Right renal pelvis (tissue), 4 donors: ENCODE data around the gene INO80E. TPM values are rescaled to one million over a fixed set of nuclear protein-coding genes. Genes with fewer than 3 reads are reported as not detected.

Experiments used
- polyA plus RNA-seq, 4 donors: library from polyadenylated mRNA; unstranded; fragments of 120-200 nt; gene quantifications; one replicate each; pipeline ENCODE4 v1.2.1, GENCODE V29; 2013; ENCODE audit not compliant: insufficient read length in 4 of 4

The INO80E gene
- polyA plus RNA-seq, 4 donors = 43.5 to 56.0 (median 48.6) TPM

Other genes starting within 250 kb of the INO80E start
- under 1 TPM in 1 of 4 donors, not detected in 3; 0.01 TPM for gene ZG16, start 218.0 kb upstream of the INO80E start, polyA plus RNA-seq
- 10 to 100 TPM; 65.2 to 77.7 (median 67.6) TPM for gene KIF22, start 205.5 kb upstream of the INO80E start, polyA plus RNA-seq
- 100 to 1,000 TPM; 273 to 344 (median 293) TPM for gene MAZ, start 189.7 kb upstream of the INO80E start, polyA plus RNA-seq
- gene PRRT2, start 184.0 kb upstream of the INO80E start, polyA plus RNA-seq = 10 to 100 TPM; 14.7 to 21.0 (median 17.1) TPM
- 10 to 100 TPM; 33.9 to 46.9 (median 35.9) TPM for gene PAGR1, start 180.1 kb upstream of the INO80E start, polyA plus RNA-seq
- gene MVP, start 175.8 kb upstream of the INO80E start, polyA plus RNA-seq = 10 to 100 TPM; 17.7 to 23.6 (median 21.5) TPM
- gene CDIPT, start 133.0 kb upstream of the INO80E start, polyA plus RNA-seq = 100 to 1,000 TPM; 104 to 133 (median 112) TPM
- 10 to 100 TPM; 11.3 to 13.7 (median 12.4) TPM for gene SEZ6L2, start 96.7 kb upstream of the INO80E start, polyA plus RNA-seq
- 1 to 10 TPM in 1 of 4 donors, under 1 TPM in 3; 0.60 to 1.2 (median 0.82) TPM for gene ASPHD1, start 95.8 kb upstream of the INO80E start, polyA plus RNA-seq
- gene KCTD13, start 70.0 kb upstream of the INO80E start, polyA plus RNA-seq = 10 to 100 TPM; 12.5 to 18.4 (median 16.4) TPM
- 100 to 1,000 TPM; 115 to 126 (median 116) TPM for gene TMEM219, start 34.2 kb upstream of the INO80E start, polyA plus RNA-seq
- gene TAOK2, start 22.4 kb upstream of the INO80E start, polyA plus RNA-seq = 10 to 100 TPM; 41.9 to 52.5 (median 43.5) TPM
- gene HIRIP3, start 624 bp upstream of the INO80E start, polyA plus RNA-seq = 10 to 100 TPM; 15.2 to 22.5 (median 16.6) TPM
- gene DOC2A, start 14.8 kb downstream of the INO80E start, polyA plus RNA-seq = 1 to 10 TPM; 2.1 to 2.7 (median 2.5) TPM
- gene C16orf92, start 27.0 kb downstream of the INO80E start, polyA plus RNA-seq = not detected
- gene TLCD3B, start 35.0 kb downstream of the INO80E start, polyA plus RNA-seq = 1 to 10 TPM in 1 of 4 donors, under 1 TPM in 3; 0.58 to 1.4 (median 0.81) TPM
- 100 to 1,000 TPM; 478 to 641 (median 500) TPM for gene ALDOA, start 69.5 kb downstream of the INO80E start, polyA plus RNA-seq
- 100 to 1,000 TPM in 1 of 4 donors, 10 to 100 TPM in 3; 82.0 to 120 (median 90.5) TPM for gene PPP4C, start 79.8 kb downstream of the INO80E start, polyA plus RNA-seq
- gene TBX6, start 95.7 kb downstream of the INO80E start, polyA plus RNA-seq = 1 to 10 TPM; 1.1 to 2.0 (median 1.2) TPM
- gene YPEL3, start 100.0 kb downstream of the INO80E start, polyA plus RNA-seq = 10 to 100 TPM; 56.7 to 78.4 (median 60.1) TPM
- gene GDPD3, start 117.3 kb downstream of the INO80E start, polyA plus RNA-seq = 10 to 100 TPM in 2 of 4 donors, 1 to 10 TPM in 2; 8.9 to 14.8 (median 12.2) TPM
- 10 to 100 TPM; 85.7 to 98.8 (median 92.2) TPM for gene MAPK3, start 127.0 kb downstream of the INO80E start, polyA plus RNA-seq
- gene CORO1A, start 187.4 kb downstream of the INO80E start, polyA plus RNA-seq = 10 to 100 TPM in 3 of 4 donors, 1 to 10 TPM in 1; 9.2 to 12.3 (median 11.2) TPM
- 10 to 100 TPM; 19.2 to 34.5 (median 23.0) TPM for gene BOLA2B, start 197.4 kb downstream of the INO80E start, polyA plus RNA-seq
- 10 to 100 TPM; 18.9 to 20.8 (median 20.1) TPM for gene SLX1A, start 197.6 kb downstream of the INO80E start, polyA plus RNA-seq
- 10 to 100 TPM in 2 of 4 donors, 1 to 10 TPM in 2; 4.1 to 12.8 (median 10.6) TPM for gene SULT1A3, start 203.0 kb downstream of the INO80E start, polyA plus RNA-seq